ENCODE measurements around the gene TVP23A. TPM values are rescaled to one million over a fixed set of nuclear protein-coding genes. Genes with fewer than 3 reads are reported as not detected.

Gene TVP23A
- total and polyA plus RNA-seq, 10 of the 15 experiments (the other 5 are each of a cell fraction or from before 2014, with no cell fraction given): 1.1 to 6.4 (median 2.2) TPM

- Histone ChIP-seq H2AFZ (ENCODE audit: control insufficient read depth, low read depth, low read length) (no peak overlapping the region), H3K27me3 (replicated peaks in 1 of 2; ENCODE audit: control insufficient read depth in 2 of 2, insufficient read depth in 2 of 2, low read length in 1 of 2) (no peaks in the 10 kb centered on the region), H3K36me3 (ENCODE audit: control insufficient read depth in 2 of 2, insufficient read depth in 2 of 2, low read length in 1 of 2) (no peaks in the 10 kb centered on the region), H3K4me2 (ENCODE audit: control insufficient read depth, insufficient read depth) (no peak overlapping the region), H3K4me3 (no peak overlapping the region), H3K9me3 (replicated peaks; ENCODE audit: control insufficient read depth, insufficient read depth, low read length) (no peaks in the 10 kb centered on the region), H3K9ac (ENCODE audit: control insufficient read depth, insufficient read depth, low read length) (no peak overlapping the region), H3K79me2 (ENCODE audit: control insufficient read depth, insufficient read depth, low read length) (no peaks in the 10 kb centered on the region), H3K4me1 (ENCODE audit: control insufficient read depth, insufficient read depth, low read length) (peaks cover 14% of the 10 kb centered on the region; the same call in 1 of the 2 replicates), H3K27ac (ENCODE audit: control insufficient read depth, insufficient read depth) (no peak overlapping the region), H4K20me1 (ENCODE audit: control insufficient read depth, insufficient read depth) (no peaks in the 10 kb centered on the region)
- TF ChIP-seq IKZF2 (IDR thresholded peaks at IDR 0.05) (no peak), NBN (IDR thresholded peaks at IDR 0.05) (no peak), JUNB (IDR thresholded peaks at IDR 0.05) (no peak), SRF (IDR thresholded peaks at IDR 0.05; ENCODE audit: low read depth in 2 of 2, low read length in 2 of 2) (no peak), SIX5 (IDR thresholded peaks at IDR 0.05; ENCODE audit: low read depth, low read length, severe bottlenecking) (no peak), ZNF24 (IDR thresholded peaks at IDR 0.05) (no peak), EZH2 (IDR thresholded peaks at IDR 0.05; ENCODE audit: borderline replicate concordance, control insufficient read depth, low read depth, low read length) (no peak), ZBTB11 (CRISPR knock-in tag; IDR thresholded peaks at IDR 0.05) (no peak), NFIC (IDR thresholded peaks at IDR 0.05; ENCODE audit: low read depth, low read length) (no peak), RUNX3 (IDR thresholded peaks at IDR 0.05; ENCODE audit: low read length) (no peak), HDGF (IDR thresholded peaks at IDR 0.05) (no peak), TARDBP (IDR thresholded peaks at IDR 0.05; ENCODE audit: borderline replicate concordance) (no peak), SMARCA5 (IDR thresholded peaks at IDR 0.05) (no peak)
- ChIA-PET CTCF (interaction anchor here (1.6 kb wide), 1 partner anchor 97 kb away, joined by 3 read pairs; no protein-coding TSS in a partner anchor), POLR2A (interaction anchor here (0.7 to 1.5 kb wide), 3 partner anchors 13 to 560 kb away, joined by 3 to 7 read pairs (median 5); no protein-coding TSS in a partner anchor), SMC1A (ENCODE audit: uncharacterized antibody, unreplicated experiment) (interaction anchor here (0.6 to 1.5 kb wide), 6 partner anchors 10 to 1723 kb away, joined by 4 to 6 read pairs (median 4); no protein-coding TSS in a partner anchor), RAD21 (ENCODE audit: unreplicated experiment) (interaction anchor here (0.7 to 1.3 kb wide), 2 partner anchors 19 to 112 kb away, joined by 3 read pairs; no protein-coding TSS in a partner anchor)
- 41% methylated on average over 7 of the region's 7 CpGs for WGBS (ENCODE audit: insufficient coverage, insufficient replicate concordance, low lambda C conversion rate, missing lambda C conversion rate)
- intact Hi-C loops (cut with micrococcal nuclease; ENCODE audit: unreplicated experiment) (no loop called here), in situ Hi-C loops (cut with MboI) (no loop called here)
- DNase-seq (ENCODE audit: low read depth, low spot score): no peak
- no peak for FAIRE-seq
- no peak for ATAC-seq
- BruUV-seq (replicated peaks): no TSS peak
Measured at GRCh38 chr16:10849736-10850477, 31.3 kb upstream of the TVP23A start.
